NCI-H1048 (cell line): ENCODE measurements around the gene POLR3G.
A peak's percentile ranks its signal among the peaks of the same experiment; 100 is the strongest.

Experiments
- DNase-seq: peaks from one replicate; lab custom pipeline; 2025; lab: John Stamatoyannopoulos, UW

Gene POLR3G

GRCh38 chr5:90503596-90503995 lies 28.9 kb downstream of the POLR3G start:
- DNase-seq, result no peak

DNA sequence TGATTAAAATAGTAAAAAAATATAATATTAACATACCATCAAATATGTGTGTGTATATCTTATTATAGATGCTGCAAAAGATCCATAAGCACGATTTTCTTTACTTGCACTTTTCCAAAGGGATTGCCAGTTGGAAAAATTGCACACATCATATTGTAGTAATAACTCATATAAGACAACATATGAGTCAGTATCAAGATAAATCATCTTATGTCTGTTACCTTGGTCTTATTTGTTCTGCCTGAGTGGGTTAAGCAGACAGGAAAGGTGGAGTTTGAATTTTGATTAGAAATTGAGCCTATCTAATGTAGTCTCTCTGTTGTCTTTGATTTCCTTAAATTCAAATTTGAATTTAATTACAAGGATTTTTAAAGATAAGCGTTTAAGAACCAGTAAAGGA lies 30.1 kb downstream of the POLR3G start:
- no peak for DNase-seq

GRCh38 chr5:90506221-90506620 lies 31.6 kb downstream of the POLR3G start:
- DNase-seq, result no peak

DNA sequence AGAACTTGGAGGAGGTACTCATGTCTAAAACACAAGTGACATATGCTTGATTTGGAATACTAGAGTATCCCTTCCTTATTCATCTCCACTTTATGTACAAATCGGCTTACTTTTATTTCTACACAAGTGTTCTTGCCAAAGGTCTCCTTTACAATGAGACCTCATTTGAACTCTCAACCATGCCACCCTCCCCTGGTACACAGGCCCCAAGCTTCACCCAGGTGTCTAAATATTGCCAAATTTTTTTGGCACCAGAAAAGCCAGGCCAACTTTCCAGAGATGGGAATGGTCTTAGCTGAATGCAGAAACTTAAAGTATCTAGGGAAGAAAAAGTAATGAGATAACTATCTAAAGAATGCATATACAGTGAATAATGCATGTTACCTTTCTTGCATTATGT lies 35.8 kb downstream of the POLR3G start:
- no peak for DNase-seq

- DNase-seq, result no peak
These were observed 39.9 kb downstream of the POLR3G start for GRCh38 chr5:90514520-90514919.

- no peak for DNase-seq
These were observed 44.0 kb downstream of the POLR3G start for GRCh38 chr5:90518661-90519060.

DNA sequence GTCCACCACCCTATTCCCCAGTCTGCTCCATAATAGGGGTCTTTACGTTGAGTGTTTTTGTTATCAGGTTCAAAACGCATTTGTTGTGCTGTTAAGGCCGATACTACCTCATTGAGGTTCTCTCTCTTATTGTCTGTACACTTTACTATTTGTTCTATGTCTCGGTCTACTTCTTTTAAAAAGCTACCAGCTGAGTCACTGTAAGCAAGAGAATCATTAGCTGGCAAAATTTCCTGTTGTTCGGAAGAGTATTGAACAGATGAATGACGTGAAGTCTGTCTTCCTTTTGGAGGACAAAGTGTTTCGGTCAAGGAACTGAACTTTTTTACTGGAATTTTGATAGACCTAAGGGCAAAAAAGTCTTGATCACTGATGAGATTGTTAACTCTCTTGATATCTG lies 44.4 kb downstream of the POLR3G start:
- DNase-seq, result no peak

GRCh38 chr5:90528601-90529193 lies 54.0 kb downstream of the POLR3G start:
- no peak for DNase-seq

DNA sequence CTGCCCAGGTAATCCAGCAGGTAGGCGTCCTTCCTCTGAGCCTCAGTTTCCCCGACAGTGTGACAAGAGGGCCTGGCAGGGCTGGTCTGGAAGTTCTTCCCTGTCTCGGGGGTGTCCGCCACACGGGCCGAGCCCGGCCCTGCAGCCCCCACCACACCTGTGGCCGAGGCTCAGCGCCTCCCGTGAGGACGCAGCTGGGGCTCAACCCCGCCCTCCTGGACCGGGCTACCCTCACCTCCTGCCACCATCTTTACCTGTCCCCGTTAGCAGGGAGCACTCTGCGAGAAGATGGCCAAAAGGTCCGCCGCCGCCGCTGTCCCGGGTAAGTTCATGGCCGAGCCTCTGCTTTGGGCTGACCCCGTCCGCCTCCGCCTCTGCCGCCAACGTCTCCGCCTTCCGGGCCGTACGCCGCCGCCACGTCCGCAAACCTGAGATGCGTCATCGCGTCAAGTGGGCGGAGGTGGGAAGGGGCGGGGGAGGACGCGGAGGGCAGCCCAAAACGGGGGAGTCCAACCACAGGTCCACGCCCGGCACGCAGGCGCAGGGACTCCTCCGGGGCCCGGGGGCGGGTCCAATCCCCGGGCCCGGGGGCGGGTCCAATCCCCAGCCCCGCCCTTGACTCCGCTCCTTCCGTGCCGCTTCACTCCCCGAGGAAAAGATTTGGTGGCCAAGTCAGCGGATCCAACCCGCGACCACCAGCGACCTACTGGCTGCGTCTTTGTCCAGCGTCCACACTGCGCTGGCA lies 54.7 kb downstream of the POLR3G start, which contains the start of gene LYSMD3:
LYSMD3 (minus strand) TSS at position 391 of the 745 bp plus-strand sequence. CDS start 4,295 bp downstream, outside the sequence.
- peak; percentile 95 for DNase-seq

GRCh38 chr5:90529939-90530677 lies 55.4 kb downstream of the POLR3G start:
- no peak for DNase-seq

DNA sequence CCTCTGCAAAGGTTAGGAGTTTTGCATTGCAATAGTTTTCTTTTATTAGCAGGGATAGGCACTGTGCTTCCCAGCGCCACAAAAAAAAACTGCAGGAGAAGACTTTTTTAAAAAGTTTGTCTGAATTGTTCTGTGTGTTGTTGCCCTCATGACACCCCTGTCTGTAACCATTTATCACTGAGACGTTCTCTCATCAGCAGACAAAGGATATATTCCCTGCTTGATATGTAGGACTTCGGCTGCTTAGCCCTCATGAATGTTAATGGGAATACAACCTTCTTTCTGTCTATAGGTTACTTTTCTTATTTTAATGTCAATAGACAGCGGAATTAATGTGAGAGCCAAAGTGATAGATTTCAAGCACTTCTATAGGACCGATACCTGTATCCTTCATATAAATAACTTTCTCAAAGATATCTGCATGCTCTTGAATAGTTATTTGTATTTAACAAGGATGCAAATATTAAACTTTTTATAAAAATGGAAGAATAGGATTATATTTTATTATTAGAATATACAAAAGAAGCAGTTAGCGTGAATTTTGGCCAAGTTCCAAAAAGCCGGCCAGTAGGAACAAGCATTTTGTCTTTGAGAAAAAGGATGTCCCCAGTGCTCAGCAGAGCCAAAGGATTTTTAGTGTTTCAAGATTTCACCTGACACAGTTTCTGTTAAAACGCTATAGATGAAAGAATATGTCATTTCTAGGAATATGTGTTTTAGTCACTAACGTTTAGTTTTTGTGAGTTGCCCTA lies 56.2 kb downstream of the POLR3G start:
- DNase-seq, result no peak

DNA sequence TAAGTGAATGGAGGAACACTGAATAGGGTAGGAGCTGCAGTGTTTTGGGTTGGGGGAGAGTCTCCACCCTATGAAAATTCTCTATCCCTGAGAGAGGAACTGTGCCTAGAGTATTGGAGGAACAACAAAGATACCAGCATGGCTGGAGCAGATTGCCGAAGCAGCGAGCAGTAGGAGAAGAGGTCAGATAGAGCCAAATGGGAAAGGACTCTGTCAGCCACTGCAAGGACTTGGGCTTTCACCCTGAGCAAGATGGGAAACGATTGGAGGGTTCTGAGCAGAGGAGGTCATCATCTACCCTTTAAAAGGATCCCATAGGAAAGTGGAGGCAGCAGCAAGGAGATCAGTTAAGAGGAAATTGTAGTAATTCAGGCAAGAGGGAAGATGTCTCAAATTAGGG lies 59.1 kb downstream of the POLR3G start:
- no peak for DNase-seq

DNA sequence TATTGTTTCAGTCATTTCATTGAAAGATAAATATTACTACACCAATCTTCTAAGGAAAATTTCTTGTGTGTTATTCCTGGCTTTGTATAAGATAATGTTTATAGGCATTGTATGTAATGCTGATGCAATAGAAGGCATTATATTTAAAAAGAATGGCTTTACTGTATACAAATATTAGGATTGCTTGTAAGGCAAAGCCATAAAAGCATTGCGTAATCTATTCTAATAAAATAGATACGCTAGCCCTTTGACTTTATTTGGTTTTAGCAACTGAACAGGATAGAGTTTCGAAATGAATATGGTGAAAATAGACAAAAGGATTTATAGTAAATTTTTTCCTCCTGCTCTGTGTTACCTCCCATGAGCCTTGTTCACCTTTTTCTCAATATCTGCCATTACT lies 60.3 kb downstream of the POLR3G start:
- DNase-seq, result no peak

DNA sequence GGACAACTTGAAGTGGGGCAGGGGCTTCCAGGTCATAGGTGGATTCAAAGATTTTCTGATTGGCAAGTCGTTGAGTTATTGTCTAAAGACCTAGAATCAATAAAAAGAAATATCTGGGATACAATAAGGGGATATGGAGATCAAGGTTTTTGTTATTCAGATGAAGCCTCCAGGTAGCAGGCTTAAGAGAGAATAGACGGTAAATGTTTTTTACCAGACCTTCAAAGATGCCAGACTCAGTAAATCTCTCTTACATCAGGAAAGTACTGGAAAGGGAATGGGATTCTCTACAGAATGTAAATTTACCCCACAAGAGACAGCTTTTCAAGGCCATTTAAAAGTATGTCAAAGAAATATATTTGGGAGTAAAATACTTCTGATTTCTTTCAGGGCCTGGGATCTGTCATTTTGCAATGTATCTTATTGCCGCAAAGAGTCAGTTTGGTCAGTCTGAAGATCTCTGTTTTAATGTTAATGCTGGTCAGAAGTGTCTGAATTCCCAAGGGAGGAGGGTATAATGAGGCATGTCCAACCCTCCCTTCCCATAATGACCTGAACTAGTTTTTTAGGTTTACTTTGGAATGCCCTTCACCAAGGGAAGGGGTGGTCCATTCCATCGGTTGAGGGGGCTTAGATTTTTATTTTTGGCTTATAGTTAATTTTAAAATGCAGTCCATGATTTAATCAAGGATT lies 68.3 kb downstream of the POLR3G start:
- DNase-seq, result no peak

- no peak for DNase-seq
These were observed 70.8 kb downstream of the POLR3G start for GRCh38 chr5:90545511-90545910.

DNA sequence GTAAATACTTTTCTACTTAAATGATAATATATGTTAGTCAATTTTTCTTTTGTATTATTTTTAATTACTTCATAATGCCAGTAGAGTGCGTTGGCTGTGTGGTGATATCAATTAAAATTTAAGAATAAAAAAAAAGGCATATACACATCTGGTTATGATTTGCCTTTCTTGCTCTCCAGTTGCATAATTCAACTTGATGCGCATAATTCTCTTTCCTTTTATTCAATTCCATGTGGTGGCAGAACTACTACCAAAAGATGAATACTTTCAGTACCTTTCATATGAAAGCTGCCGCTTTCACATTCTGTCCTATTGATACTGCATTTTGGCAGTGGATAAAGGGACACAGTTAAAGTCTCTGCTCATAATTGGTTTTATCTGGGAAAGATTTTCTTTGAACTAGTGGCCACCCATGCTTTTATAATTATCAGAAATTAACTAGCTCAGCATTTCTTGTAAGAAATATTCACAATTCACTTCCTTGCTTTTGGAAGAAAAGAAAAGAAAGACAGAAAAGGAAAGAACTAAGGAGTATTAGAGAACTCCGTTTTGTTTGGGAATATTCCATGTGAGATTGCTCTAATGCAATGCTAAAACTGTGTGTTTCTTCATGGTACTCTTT lies 71.7 kb downstream of the POLR3G start:
- no peak for DNase-seq

GRCh38 chr5:90547072-90547536 lies 72.4 kb downstream of the POLR3G start:
- DNase-seq, result no peak

DNA sequence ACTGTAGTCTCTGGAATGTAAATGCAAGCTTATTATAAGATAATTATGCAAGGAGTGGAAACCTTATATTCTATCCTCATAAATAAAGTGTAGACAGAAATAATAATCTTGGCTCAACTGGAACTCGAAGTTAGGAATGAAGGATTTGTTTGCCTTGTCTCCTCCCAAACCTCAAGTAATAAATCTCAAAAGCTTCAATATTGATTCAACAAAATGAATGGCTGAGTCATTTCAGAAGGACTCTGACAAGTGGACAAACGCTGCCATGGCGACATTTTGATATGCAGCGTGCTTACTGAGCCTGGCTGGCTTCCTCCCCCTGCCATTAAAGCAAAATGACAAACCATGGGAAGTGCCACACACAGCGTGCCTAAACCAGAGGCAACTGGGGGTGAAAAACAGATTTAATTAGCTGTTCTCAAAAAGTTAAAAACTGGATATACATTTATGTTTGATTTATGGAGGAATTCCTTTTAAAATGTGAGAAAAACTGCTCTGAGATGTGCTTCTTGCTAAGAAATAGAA lies 73.5 kb downstream of the POLR3G start:
- no peak for DNase-seq

- DNase-seq, result no peak
These were observed 74.6 kb downstream of the POLR3G start for GRCh38 chr5:90549223-90549622.

- DNase-seq, result no peak
These were observed 75.1 kb downstream of the POLR3G start for GRCh38 chr5:90549729-90550275.

DNA sequence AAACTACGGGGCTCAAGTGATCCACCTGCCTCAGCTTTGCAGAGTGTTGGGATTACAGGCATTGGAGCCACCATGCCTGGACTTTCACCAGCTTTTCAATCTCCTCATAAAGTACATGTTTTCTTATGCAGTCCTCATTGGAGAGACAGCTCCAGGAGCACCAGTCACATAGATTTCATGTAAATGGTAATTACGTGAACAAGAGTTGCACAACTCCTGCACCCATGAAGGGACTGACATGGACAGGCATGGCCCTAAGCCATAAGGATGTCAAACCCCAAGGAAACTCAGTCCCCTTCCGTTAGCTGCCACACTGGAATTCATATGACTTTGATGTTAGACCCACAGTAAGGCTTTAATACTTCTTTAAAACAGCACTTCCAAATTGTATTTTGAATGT lies 76.3 kb downstream of the POLR3G start:
- DNase-seq, result no peak
